Adipocyte (in vitro differentiated cells): ENCODE measurements around the gene NOPCHAP1.

ENCODE experiments used
- DNase-seq: peaks from one replicate; pipeline ENCODE4 v3.0.0-alpha.2; 2015; ENCODE audit warnings: low read depth
- H3K27me3 ChIP-seq: replicated peaks from 2 replicates; pipeline ENCODE4 v1.7.0; 2013; ENCODE audit warnings: mild to moderate bottlenecking, low read length, moderate library complexity; ENCODE audit not compliant: control insufficient read depth, insufficient read depth
- H3K36me3 ChIP-seq: 2 replicates; pipeline ENCODE4 v1.7.0; 2013; ENCODE audit warnings: low read length, mild to moderate bottlenecking, moderate library complexity; ENCODE audit not compliant: control insufficient read depth, insufficient read depth, severe bottlenecking
- H3K4me1 ChIP-seq: 2 replicates; pipeline ENCODE4 v1.7.0; 2013; ENCODE audit warnings: mild to moderate bottlenecking, low read length, moderate library complexity; ENCODE audit not compliant: control insufficient read depth, insufficient read depth
- H3K4me3 ChIP-seq: 2 replicates; pipeline ENCODE4 v1.7.0; 2013; ENCODE audit warnings: mild to moderate bottlenecking, low read length, moderate library complexity
- H3K9ac ChIP-seq: 2 replicates; pipeline ENCODE4 v1.7.0; 2013; ENCODE audit warnings: mild to moderate bottlenecking, low read length, moderate library complexity
- H3K9me3 ChIP-seq: 2 replicates; pipeline ENCODE4 v1.7.0; 2013; ENCODE audit warnings: mild to moderate bottlenecking, low read length, moderate library complexity; ENCODE audit not compliant: control insufficient read depth

Gene NOPCHAP1

GRCh38 chr12:104997541-104997940, 11.4 kb downstream of the NOPCHAP1 start:
- no peak overlapping the region for H3K9ac ChIP-seq
- H3K36me3 ChIP-seq: peaks cover 85% of the 10 kb centered on the region
- peaks cover 7% of the 10 kb centered on the region for H3K4me1 ChIP-seq
- H3K4me3 ChIP-seq: no peak overlapping the region
- H3K27me3 ChIP-seq: no peaks in the 10 kb centered on the region
- H3K9me3 ChIP-seq: no peaks in the 10 kb centered on the region
- DNase-seq: no peak

GRCh38 chr12:104998423-104999346, 12.6 kb downstream of the NOPCHAP1 start:
- Histone ChIP-seq H3K36me3 (peaks cover 85% of the 10 kb centered on the region), H3K9me3 (no peaks in the 10 kb centered on the region), H3K27me3 (no peaks in the 10 kb centered on the region), H3K4me1 (peaks cover 7% of the 10 kb centered on the region), H3K9ac (no peak overlapping the region), H3K4me3 (no peak overlapping the region)
- DNase-seq: no peak

GRCh38 chr12:104999347-104999685, 13.2 kb downstream of the NOPCHAP1 start:
- no peak for DNase-seq
- H3K9me3 ChIP-seq: no peaks in the 10 kb centered on the region
- H3K9ac ChIP-seq: no peak overlapping the region
- H3K27me3 ChIP-seq: no peaks in the 10 kb centered on the region
- H3K4me3 ChIP-seq: no peak overlapping the region
- H3K36me3 ChIP-seq: peaks cover 83% of the 10 kb centered on the region
- peaks cover 7% of the 10 kb centered on the region for H3K4me1 ChIP-seq

GRCh38 chr12:105001476-105001875, 15.4 kb downstream of the NOPCHAP1 start:
- Histone ChIP-seq H3K9me3 (no peaks in the 10 kb centered on the region), H3K36me3 (peaks cover 79% of the 10 kb centered on the region), H3K4me3 (no peak overlapping the region), H3K9ac (no peak overlapping the region), H3K27me3 (no peaks in the 10 kb centered on the region), H3K4me1 (peaks cover 7% of the 10 kb centered on the region)
- DNase-seq: no peak

- DNase-seq: no peak
These were observed 27.8 kb downstream of the NOPCHAP1 start for GRCh38 chr12:105013892-105014291.

GRCh38 chr12:105014603-105015002, 28.5 kb downstream of the NOPCHAP1 start:
- Histone ChIP-seq H3K9ac (no peak overlapping the region), H3K36me3 (peaks cover 65% of the 10 kb centered on the region), H3K27me3 (no peaks in the 10 kb centered on the region), H3K9me3 (peaks cover 19% of the 10 kb centered on the region), H3K4me1 (no peaks in the 10 kb centered on the region), H3K4me3 (no peak overlapping the region)
- DNase-seq: no peak

More at GRCh38 chr12:105013892-105014291, 27.8 kb downstream of the NOPCHAP1 start:
- Histone ChIP-seq H3K36me3 (peaks cover 58% of the 10 kb centered on the region), H3K4me3 (no peak overlapping the region), H3K27me3 (no peaks in the 10 kb centered on the region), H3K9me3 (peaks cover 19% of the 10 kb centered on the region), H3K9ac (no peak overlapping the region), H3K4me1 (no peaks in the 10 kb centered on the region)

- no peaks in the 10 kb centered on the region for H3K27me3 ChIP-seq
- H3K36me3 ChIP-seq: peaks cover 74% of the 10 kb centered on the region
- H3K4me3 ChIP-seq: no peak overlapping the region
- peaks cover 14% of the 10 kb centered on the region for H3K9me3 ChIP-seq
- no peak for DNase-seq
- H3K9ac ChIP-seq: no peak overlapping the region
- H3K4me1 ChIP-seq: no peaks in the 10 kb centered on the region
These were observed 29.4 kb downstream of the NOPCHAP1 start for GRCh38 chr12:105015543-105015942.

- Histone ChIP-seq H3K4me3 (no peak overlapping the region), H3K27me3 (no peaks in the 10 kb centered on the region), H3K9me3 (peaks cover 6% of the 10 kb centered on the region), H3K9ac (no peak overlapping the region), H3K4me1 (no peaks in the 10 kb centered on the region), H3K36me3 (peaks cover 78% of the 10 kb centered on the region)
- DNase-seq: no peak
These were observed 31.9 kb downstream of the NOPCHAP1 start for GRCh38 chr12:105018012-105018411.

GRCh38 chr12:105018776-105019175, 32.7 kb downstream of the NOPCHAP1 start:
- Histone ChIP-seq H3K9ac (no peak overlapping the region), H3K9me3 (peaks cover under 1% of the 10 kb centered on the region), H3K4me1 (no peaks in the 10 kb centered on the region), H3K27me3 (no peaks in the 10 kb centered on the region), H3K4me3 (no peak overlapping the region), H3K36me3 (peaks cover 78% of the 10 kb centered on the region)
- DNase-seq: no peak

GRCh38 chr12:105020241-105020962, 34.3 kb downstream of the NOPCHAP1 start:
- no peak overlapping the region for H3K9ac ChIP-seq
- H3K4me1 ChIP-seq: peaks cover 9% of the 10 kb centered on the region
- H3K9me3 ChIP-seq: no peaks in the 10 kb centered on the region
- no peak for DNase-seq
- H3K27me3 ChIP-seq: no peaks in the 10 kb centered on the region
- H3K4me3 ChIP-seq: no peak overlapping the region
- peaks cover 82% of the 10 kb centered on the region for H3K36me3 ChIP-seq

GRCh38 chr12:105024928-105025327, 38.8 kb downstream of the NOPCHAP1 start:
- H3K4me1 ChIP-seq: peaks cover 21% of the 10 kb centered on the region
- no peak for DNase-seq
- H3K4me3 ChIP-seq: no peak overlapping the region

More at GRCh38 chr12:105024928-105025327, 38.8 kb downstream of the NOPCHAP1 start:
- Histone ChIP-seq H3K9me3 (no peaks in the 10 kb centered on the region), H3K27me3 (no peaks in the 10 kb centered on the region), H3K9ac (no peak overlapping the region), H3K36me3 (peaks cover 84% of the 10 kb centered on the region)
